H1 (cell line): ENCODE measurements around the gene FAM107A. TPM values are rescaled to one million over a fixed set of nuclear protein-coding genes. Genes with fewer than 3 reads are reported as not detected.

ENCODE experiments used
- CTCF ChIA-PET: fragments of 300-600 bp; sonication (Branson Sonifier 250); formaldehyde crosslinking; loops from one replicate; lab custom pipeline; 2021; ENCODE audit not compliant: partially characterized antibody; lab: Charles Lee
- POLR2A ChIA-PET: fragments of 300-600 bp; sonication (Branson Sonifier 250); formaldehyde crosslinking; loops from one replicate; lab custom pipeline; 2021; ENCODE audit warnings: inconsistent platforms; ENCODE audit not compliant: partially characterized antibody; lab: Charles Lee
- DNase-seq, 2 experiments: peaks; one replicate each; pipeline versions ENCODE4 v3.0.0 to v3.0.0-alpha.2; 2010 to 2022; ENCODE audit warnings: low spot score in 2 of 2, low read depth in 1 of 2, mixed read lengths in 1 of 2
- FAIRE-seq: peaks from 2 replicates; lab custom pipeline; 2011; peaks lifted over from hg19 to GRCh38; lab: Jason Lieb, UNC
- H2AFZ ChIP-seq: 2 replicates; pipeline ENCODE4 v1.8.1; 2012; ENCODE audit warnings: low read length, inconsistent platforms
- H2AK5ac ChIP-seq: 2 replicates; pipeline ENCODE4 v1.6.1; 2013; ENCODE audit warnings: low read depth, low read length
- H2BK120ac ChIP-seq: replicated peaks from 2 replicates; pipeline ENCODE3; 2013; ENCODE audit warnings: low read depth, low read length, inconsistent platforms
- H2BK12ac ChIP-seq: 2 replicates; pipeline ENCODE4 v1.6.1; 2013; ENCODE audit warnings: low read depth, low read length
- H2BK15ac ChIP-seq: 2 replicates; pipeline ENCODE4 v1.6.1; 2013; ENCODE audit warnings: low read length
- H2BK20ac ChIP-seq: 2 replicates; pipeline ENCODE4 v1.6.1; 2013; ENCODE audit warnings: low read length
- H2BK5ac ChIP-seq: 2 replicates; pipeline ENCODE4 v1.6.1; 2013; ENCODE audit warnings: low read depth, low read length
- H3K14ac ChIP-seq: 2 replicates; pipeline ENCODE4 v1.6.1; 2013; ENCODE audit warnings: inconsistent platforms; ENCODE audit not compliant: insufficient read length
- H3K18ac ChIP-seq: 2 replicates; pipeline ENCODE4 v1.6.1; 2013; ENCODE audit warnings: low read length; ENCODE audit errors: extremely low read depth
- H3K23ac ChIP-seq: 2 replicates; pipeline ENCODE4 v1.6.1; 2013; ENCODE audit warnings: inconsistent platforms; ENCODE audit not compliant: insufficient read length
- H3K23me2 ChIP-seq: 2 replicates; pipeline ENCODE4 v1.6.1; 2013; ENCODE audit warnings: low read depth, low read length
- H3K27ac ChIP-seq: 2 replicates; pipeline ENCODE4 v1.6.1; 2011; ENCODE audit warnings: low read depth, low read length, inconsistent platforms
- H3K27me3 ChIP-seq, 4 experiments: replicated peaks in 1 of 4; 1 replicate in 1 of 4; 2 replicates in 3 of 4; pipeline versions ENCODE4 v1.6.1 to v1.8.1; 2011 to 2013; ENCODE audit warnings: low read length in 3 of 4, mild to moderate bottlenecking in 3 of 4, inconsistent platforms in 2 of 4, mixed read lengths in 2 of 4, moderate library complexity in 1 of 4; ENCODE audit not compliant: control insufficient read depth in 3 of 4, insufficient read depth in 3 of 4; ENCODE audit errors: extremely low read depth in 1 of 4
- H3K36me3 ChIP-seq, 4 experiments: 2 replicates each; pipeline versions ENCODE4 v1.6.1 to v1.8.1; 2011 to 2013; ENCODE audit warnings: mild to moderate bottlenecking in 4 of 4, low read length in 3 of 4, moderate library complexity in 2 of 4, control low read depth in 1 of 4, inconsistent platforms in 1 of 4; ENCODE audit not compliant: insufficient read depth in 4 of 4, control insufficient read depth in 2 of 4
- H3K4ac ChIP-seq: replicated peaks from 2 replicates; pipeline ENCODE3; 2013; ENCODE audit warnings: low read length, low read depth, mixed read lengths, inconsistent platforms; ENCODE audit not compliant: insufficient read length
- H3K4me1 ChIP-seq, 4 experiments: replicated peaks in 1 of 4; 1 replicate in 1 of 4; 2 replicates in 3 of 4; pipeline versions ENCODE4 v1.6.1 to v1.8.1; 2011 to 2013; ENCODE audit warnings: low read length in 3 of 4, inconsistent platforms in 2 of 4, mixed read lengths in 1 of 4; ENCODE audit not compliant: insufficient read depth in 4 of 4, control insufficient read depth in 3 of 4
- H3K4me2 ChIP-seq, 2 experiments: 2 replicates each; pipeline versions ENCODE4 v1.6.1 to v1.8.1; 2011 to 2013; ENCODE audit warnings: low read depth in 2 of 2, low read length in 2 of 2, control low read depth in 1 of 2, inconsistent platforms in 1 of 2, mild to moderate bottlenecking in 1 of 2; ENCODE audit not compliant: insufficient read depth in 1 of 2
- H3K4me3 ChIP-seq, 4 experiments: fragments of 200-600, 300-600 bp in 1 of 4; sonication (generic), shearing (Covaris generic), sonication (Bioruptor Twin) in 1 of 4; 2 replicates each; pipeline versions ENCODE4 v1.5.1 to v1.8.1; 2011 to 2016; ENCODE audit warnings: low read length in 4 of 4, low read depth in 3 of 4, control low read depth in 2 of 4, inconsistent platforms in 2 of 4, mild to moderate bottlenecking in 2 of 4, mixed read lengths in 1 of 4, moderate library complexity in 1 of 4; ENCODE audit not compliant: insufficient read depth in 2 of 4; ENCODE audit errors: extremely low read depth in 1 of 4
- H3K56ac ChIP-seq: replicated peaks from 2 replicates; pipeline ENCODE3; 2013; ENCODE audit warnings: low read depth, mild to moderate bottlenecking, mixed read lengths, low read length, inconsistent platforms; ENCODE audit not compliant: insufficient read length
- H3K79me1 ChIP-seq: 2 replicates; pipeline ENCODE4 v1.6.1; 2013; ENCODE audit warnings: low read depth, low read length, control low read depth
- H3K79me2 ChIP-seq, 2 experiments: 2 replicates each; pipeline versions ENCODE4 v1.6.1 to v1.8.1; 2012 to 2013; ENCODE audit warnings: low read length in 2 of 2, mild to moderate bottlenecking in 2 of 2, inconsistent platforms in 1 of 2; ENCODE audit not compliant: insufficient read depth in 2 of 2, control insufficient read depth in 1 of 2
- H3K9ac ChIP-seq, 4 experiments: replicated peaks in 1 of 4; 1 replicate in 1 of 4; 2 replicates in 3 of 4; pipeline versions ENCODE4 v1.6.1 to v1.8.1; 2011 to 2013; ENCODE audit warnings: low read depth in 3 of 4, low read length in 3 of 4, control low read depth in 2 of 4, mild to moderate bottlenecking in 2 of 4, moderate library complexity in 2 of 4, inconsistent platforms in 1 of 4; ENCODE audit errors: extremely low read depth in 1 of 4
- H3K9me3 ChIP-seq, 2 experiments: 2 replicates each; pipeline versions ENCODE4 v1.6.1 to v1.8.1; 2012 to 2013; ENCODE audit warnings: mild to moderate bottlenecking in 2 of 2, moderate library complexity in 2 of 2, control low read depth in 1 of 2, inconsistent platforms in 1 of 2, low read depth in 1 of 2, low read length in 1 of 2, mixed read lengths in 1 of 2; ENCODE audit not compliant: insufficient read depth in 2 of 2
- H4K20me1 ChIP-seq, 2 experiments: replicated peaks in 1 of 2; 2 replicates each; pipeline versions ENCODE3 to v1.8.1; 2011 to 2013; ENCODE audit warnings: inconsistent platforms in 2 of 2, low read length in 2 of 2, mild to moderate bottlenecking in 1 of 2; ENCODE audit not compliant: insufficient read depth in 2 of 2, control insufficient read depth in 1 of 2
- H4K5ac ChIP-seq: 2 replicates; pipeline ENCODE4 v1.6.1; 2013; ENCODE audit warnings: low read length, low read depth, mixed read lengths, inconsistent platforms; ENCODE audit not compliant: insufficient read length
- H4K8ac ChIP-seq: 2 replicates; pipeline ENCODE4 v1.8.0; 2013; ENCODE audit warnings: mild to moderate bottlenecking, moderate library complexity, low read length, inconsistent platforms; ENCODE audit not compliant: insufficient read depth; ENCODE audit errors: extremely low read depth
- H4K91ac ChIP-seq: replicated peaks from 2 replicates; pipeline ENCODE3; 2013; ENCODE audit warnings: low read length, mixed read lengths, inconsistent platforms; ENCODE audit not compliant: insufficient read length
- CBX8 ChIP-seq: fragments of 300-800, 300-1000 bp; sonication (generic); IDR thresholded peaks from 2 replicates; pipeline ENCODE4 v1.7.1; 2016; ENCODE audit warnings: low read depth, low read length, borderline replicate concordance
- E2F6 ChIP-seq: IDR thresholded peaks from 2 replicates; pipeline ENCODE4 v1.6.1; 2012; ENCODE audit warnings: inconsistent platforms
- GABPA ChIP-seq: IDR thresholded peaks from 2 replicates; pipeline ENCODE4 v1.6.1; 2011; ENCODE audit warnings: mild to moderate bottlenecking, low read length, moderate library complexity, borderline replicate concordance; ENCODE audit not compliant: insufficient read depth
- MAFK ChIP-seq: IDR thresholded peaks from 2 replicates; pipeline ENCODE4 v1.6.1; 2012; ENCODE audit warnings: low read depth, mild to moderate bottlenecking, improper control_type of control experiment, low read length
- POLR2AphosphoS5 ChIP-seq: IDR thresholded peaks from 2 replicates; pipeline ENCODE4 v1.6.1; 2011; ENCODE audit warnings: low read depth, low read length
- POU5F1 ChIP-seq: IDR thresholded peaks from 2 replicates; pipeline ENCODE4 v1.6.1; 2011; ENCODE audit warnings: low read depth, mild to moderate bottlenecking, low read length, moderate library complexity
- SP1 ChIP-seq: IDR thresholded peaks from 2 replicates; pipeline ENCODE4 v1.6.1; 2011; ENCODE audit warnings: low read depth, low read length
- TAF1 ChIP-seq: IDR thresholded peaks from 2 replicates; pipeline ENCODE4 v1.6.1; 2011; ENCODE audit warnings: mild to moderate bottlenecking, low read depth, low read length
- TEAD4 ChIP-seq: IDR thresholded peaks from 2 replicates; pipeline ENCODE4 v1.6.1; 2012; ENCODE audit warnings: low read depth, low read length, inconsistent platforms, mixed read lengths
- USF2 ChIP-seq: IDR thresholded peaks from 2 replicates; pipeline ENCODE4 v1.6.1; 2011; ENCODE audit warnings: low read length, improper control_type of control experiment
- YY1 ChIP-seq: IDR thresholded peaks from 2 replicates; pipeline ENCODE4 v1.6.1; 2011; ENCODE audit warnings: low read depth, mild to moderate bottlenecking, low read length
- ZNF274 ChIP-seq: IDR thresholded peaks from 2 replicates; pipeline ENCODE4 v1.7.0; 2012; ENCODE audit warnings: low read length, borderline replicate concordance; ENCODE audit errors: extremely low read depth
- WGBS, 2 experiments: shearing (Covaris generic) in 1 of 2; methylation state at CpG; one replicate each; pipeline versions ENCODE4 v1.1.6 to v1.1.7; 2013 to 2015; ENCODE audit warnings: low lambda C conversion rate in 2 of 2, mixed read lengths in 2 of 2, inconsistent platforms in 1 of 2, low coverage in 1 of 2, missing lambda C conversion rate in 1 of 2; ENCODE audit not compliant: insufficient replicate concordance in 2 of 2, insufficient coverage in 1 of 2, insufficient read length in 1 of 2; ENCODE audit errors: extremely low coverage in 1 of 2, missing lambda C conversion rate in 1 of 2; 5-methylcytosine and 5-hydroxymethylcytosine counted together
- polyA plus RNA-seq, 7 experiments: library from polyadenylated mRNA; depleted of rRNA in 3 of 7; stranded (reverse) in 5 of 7; unstranded in 2 of 7; fragments of >200 nt in 5 of 7; fragments of 200-250 nt in 2 of 7; gene quantifications; 1 replicate in 5 of 7; 2 replicates in 1 of 7; 4 replicates in 1 of 7; pipeline versions ENCODE4 v1.2.1 to v1.2.3, GENCODE V29; 2011 to 2013; ENCODE audit warnings: missing spikeins in 2 of 7, mixed read lengths in 2 of 7
- total RNA-seq: library from RNA; stranded (reverse); fragmentation: NEBNext Ultra II Directional; extraction: Animal tissue kit (Norgen Biotek cat#: 25700); gene quantifications from 2 replicates; pipeline ENCODE4 v1.2.1, GENCODE V29; 2021

The FAM107A gene
- total and polyA plus RNA-seq, 2 of the 8 experiments (the other 6 are each of a cell fraction or from before 2014, with no cell fraction given): 0.51 to 0.65 TPM

- no peak overlapping the region for H3K4me2 ChIP-seq
- no peak overlapping the region for H4K91ac ChIP-seq
- no peak for FAIRE-seq
- no peaks in the 10 kb centered on the region for H3K36me3 ChIP-seq
- no peaks in the 10 kb centered on the region for H3K27me3 ChIP-seq
- no peak overlapping the region for H2BK5ac ChIP-seq
- no peak overlapping the region for H3K4me3 ChIP-seq
- no peak overlapping the region for H2BK120ac ChIP-seq
- H3K9me3 ChIP-seq: no peaks in the 10 kb centered on the region
- no peaks in the 10 kb centered on the region for H3K23me2 ChIP-seq
- no peak overlapping the region; the same call in 1 of the 2 replicates for H2BK15ac ChIP-seq
- no peak overlapping the region; the same call in 1 of the 2 replicates for H2BK20ac ChIP-seq
- H3K9ac ChIP-seq: no peak overlapping the region
- no peak overlapping the region for H3K27ac ChIP-seq
- H2AK5ac ChIP-seq: no peak overlapping the region
- no peak overlapping the region for H2AFZ ChIP-seq
- H3K18ac ChIP-seq: no peak overlapping the region
- H3K79me2 ChIP-seq: no peaks in the 10 kb centered on the region
- H4K8ac ChIP-seq: no peak overlapping the region
- no peak overlapping the region for H3K4ac ChIP-seq
- WGBS, 2 experiments: 93% methylated on average over 7 of the region's 7 CpGs; no CpG with 5 or more reads in 1 of the 2 experiments
- no peak overlapping the region for H3K14ac ChIP-seq
- 0 out of 2 replicates have a peak overlapping the region, but pooled peaks have one; percentile 39 for H2BK12ac ChIP-seq
- TF ChIP-seq TEAD4 (no peak), USF2 (no peak), SP1 (no peak), GABPA (no peak), POU5F1 (no peak), TAF1 (no peak), ZNF274 (no peak), E2F6 (no peak), POLR2AphosphoS5 (no peak), MAFK (no peak), CBX8 (no peak), YY1 (no peak)
- H3K23ac ChIP-seq: no peak overlapping the region
- H4K20me1 ChIP-seq: no peaks in the 10 kb centered on the region
- H4K5ac ChIP-seq: no peak overlapping the region
- DNase-seq: no peak
- peaks cover under 1 to 3% (median 3%) of the 10 kb centered on the region in 4 experiments; a peak in 6 of 7 replicates for H3K4me1 ChIP-seq
- ChIA-PET CTCF (interaction anchor here (0.7 to 7.2 kb wide), 29 partner anchors 9 to 980 kb away, joined by 3 to 68 read pairs (median 4); partner anchors contain the start of gene KCTD6), POLR2A (no interaction called here)
- no peaks in the 10 kb centered on the region for H3K79me1 ChIP-seq
- H3K56ac ChIP-seq: no peak overlapping the region
These were observed 45.6 kb downstream of the FAM107A start for GRCh38 chr3:58531555-58531954.
